ENCODE data around the gene B3GNT5. TPM values are rescaled to one million over a fixed set of nuclear protein-coding genes. Genes with fewer than 3 reads are reported as not detected.

The B3GNT5 gene
- total and polyA plus RNA-seq, 2 experiments from 2014 or later, result 0.69 to 1.7 TPM

GRCh38 chr3:183210862-183211341, 42.2 kb upstream of the B3GNT5 start:
- no peaks in the 10 kb centered on the region for H3K27me3 ChIP-seq
- peaks cover 4% of the 10 kb centered on the region for H3K36me3 ChIP-seq
- DNase-seq (ENCODE audit: low read depth in 1 of 2, low spot score in 1 of 2), result no peak
- no peak for TF ChIP-seq CTCF (IDR thresholded peaks at IDR 0.05; ENCODE audit: low read depth, low read length)
- H3K4me3 ChIP-seq, result no peak overlapping the region
- no peaks in the 10 kb centered on the region for H3K9me3 ChIP-seq (ENCODE audit: low read depth)
- H3K4me1 ChIP-seq (ENCODE audit: low read depth), result no peaks in the 10 kb centered on the region
- H3K27ac ChIP-seq, result no peak overlapping the region

- Histone ChIP-seq H3K27ac (no peak overlapping the region), H3K9me3 (ENCODE audit: low read depth) (no peaks in the 10 kb centered on the region), H3K4me1 (ENCODE audit: low read depth) (no peaks in the 10 kb centered on the region), H3K27me3 (no peaks in the 10 kb centered on the region), H3K36me3 (peaks cover 4% of the 10 kb centered on the region), H3K4me3 (no peak overlapping the region)
- no peak for DNase-seq (ENCODE audit: low read depth in 1 of 2, low spot score in 1 of 2)
- no peak for TF ChIP-seq CTCF (IDR thresholded peaks at IDR 0.05; ENCODE audit: low read depth, low read length)
Observed at GRCh38 chr3:183211352-183211751, 41.7 kb upstream of the B3GNT5 start.

- no peak for TF ChIP-seq CTCF (IDR thresholded peaks at IDR 0.05; ENCODE audit: low read depth, low read length)
- Histone ChIP-seq H3K9me3 (ENCODE audit: low read depth) (no peaks in the 10 kb centered on the region), H3K4me1 (ENCODE audit: low read depth) (no peaks in the 10 kb centered on the region), H3K27ac (no peak overlapping the region), H3K36me3 (peaks cover 4% of the 10 kb centered on the region), H3K4me3 (no peak overlapping the region), H3K27me3 (no peaks in the 10 kb centered on the region)
- no peak for DNase-seq (ENCODE audit: low read depth in 1 of 2, low spot score in 1 of 2)
Observed at GRCh38 chr3:183212096-183212495, 41.0 kb upstream of the B3GNT5 start.

GRCh38 chr3:183212565-183212964, 40.5 kb upstream of the B3GNT5 start:
- Histone ChIP-seq H3K36me3 (peaks cover 4% of the 10 kb centered on the region), H3K27ac (no peak overlapping the region)
- no peak for TF ChIP-seq CTCF (IDR thresholded peaks at IDR 0.05; ENCODE audit: low read depth, low read length)

GRCh38 chr3:183213415-183214276, 39.4 kb upstream of the B3GNT5 start:
- Histone ChIP-seq H3K4me3 (no peak overlapping the region), H3K9me3 (ENCODE audit: low read depth) (no peaks in the 10 kb centered on the region), H3K36me3 (peaks cover 4% of the 10 kb centered on the region), H3K27ac (no peak overlapping the region), H3K27me3 (no peaks in the 10 kb centered on the region), H3K4me1 (ENCODE audit: low read depth) (no peaks in the 10 kb centered on the region)
- peak in 1 of 2 donors; percentile 33 for DNase-seq (ENCODE audit: low read depth in 1 of 2, low spot score in 1 of 2)
- TF ChIP-seq CTCF (IDR thresholded peaks at IDR 0.05; ENCODE audit: low read depth, low read length), result no peak

More at GRCh38 chr3:183212565-183212964, 40.5 kb upstream of the B3GNT5 start:
- Histone ChIP-seq H3K4me1 (ENCODE audit: low read depth) (no peaks in the 10 kb centered on the region), H3K9me3 (ENCODE audit: low read depth) (no peaks in the 10 kb centered on the region), H3K27me3 (no peaks in the 10 kb centered on the region), H3K4me3 (no peak overlapping the region)
- DNase-seq (ENCODE audit: low read depth in 1 of 2, low spot score in 1 of 2), result no peak
